GM12873 (cell line): Measurements from ENCODE around the gene TMEM138.

ENCODE experiments used
- CTCF ChIP-seq: IDR thresholded peaks from 2 replicates; pipeline ENCODE4 v1.5.1; 2012; ENCODE audit warnings: low read depth, mild to moderate bottlenecking, moderate library complexity, low read length, control low read depth; ENCODE audit not compliant: insufficient read depth; ENCODE audit errors: missing control alignments

TMEM138 gene

DNA sequence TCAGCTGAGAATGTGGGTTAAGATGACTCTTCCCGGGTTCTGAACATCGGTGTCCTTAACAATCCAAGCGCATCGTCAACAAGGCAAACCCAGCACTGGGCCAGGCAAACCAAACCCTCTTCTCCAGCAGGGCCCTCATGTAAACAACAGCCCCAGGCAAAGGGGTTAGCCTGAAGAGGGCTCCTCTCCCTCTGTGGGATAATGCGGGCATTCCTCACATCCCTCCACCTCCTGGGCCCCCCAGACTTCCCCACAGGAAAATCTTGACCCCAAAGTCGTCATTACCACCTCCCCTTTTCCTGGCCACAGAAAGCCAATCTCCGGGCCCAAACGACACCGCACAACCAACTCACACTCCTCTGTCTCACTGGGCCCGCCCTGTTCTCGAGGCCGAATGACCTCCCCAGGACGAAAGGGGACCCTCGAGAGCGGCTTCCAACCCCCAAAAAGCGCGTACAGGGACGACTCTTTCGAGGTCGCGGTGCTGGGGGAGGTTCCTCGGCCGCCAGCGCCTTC, 29.8 kb upstream of the TMEM138 start:
- TF ChIP-seq CTCF: no peak

- TF ChIP-seq CTCF: no peak
Observed at GRCh38 chr11:61332797-61333549, 29.2 kb upstream of the TMEM138 start, which contains the start of the genes DDB1 and TKFC. TSS of gene DDB1 (minus strand) at chr11:61333105. CDS start at chr11:61332968, 137 bp downstream. TSS of gene TKFC (plus strand) at chr11:61333228. CDS start at chr11:61334729, 1,501 bp downstream.

GRCh38 chr11:61333550-61334433, 28.4 kb upstream of the TMEM138 start:
- no peak for TF ChIP-seq CTCF

GRCh38 chr11:61334434-61335354, 27.5 kb upstream of the TMEM138 start:
- TF ChIP-seq CTCF: no peak

DNA sequence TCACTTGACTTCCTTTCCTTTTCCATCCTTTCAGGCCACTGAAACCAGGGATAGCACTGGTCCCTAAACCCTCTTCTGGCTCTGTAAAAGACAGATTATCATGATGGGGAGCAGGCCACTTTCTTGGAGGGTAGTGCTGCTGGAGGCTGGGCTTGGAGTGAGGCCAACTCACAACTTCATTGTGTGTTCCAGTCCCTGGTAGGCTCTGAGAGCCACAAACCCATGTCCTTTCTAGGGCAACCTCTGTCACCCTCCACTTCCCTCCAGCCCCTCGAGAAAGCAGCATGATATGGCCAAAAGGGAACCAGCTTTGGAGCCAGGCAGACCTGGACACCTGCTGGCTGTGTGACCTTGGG, 26.8 kb upstream of the TMEM138 start:
- TF ChIP-seq CTCF: no peak

DNA sequence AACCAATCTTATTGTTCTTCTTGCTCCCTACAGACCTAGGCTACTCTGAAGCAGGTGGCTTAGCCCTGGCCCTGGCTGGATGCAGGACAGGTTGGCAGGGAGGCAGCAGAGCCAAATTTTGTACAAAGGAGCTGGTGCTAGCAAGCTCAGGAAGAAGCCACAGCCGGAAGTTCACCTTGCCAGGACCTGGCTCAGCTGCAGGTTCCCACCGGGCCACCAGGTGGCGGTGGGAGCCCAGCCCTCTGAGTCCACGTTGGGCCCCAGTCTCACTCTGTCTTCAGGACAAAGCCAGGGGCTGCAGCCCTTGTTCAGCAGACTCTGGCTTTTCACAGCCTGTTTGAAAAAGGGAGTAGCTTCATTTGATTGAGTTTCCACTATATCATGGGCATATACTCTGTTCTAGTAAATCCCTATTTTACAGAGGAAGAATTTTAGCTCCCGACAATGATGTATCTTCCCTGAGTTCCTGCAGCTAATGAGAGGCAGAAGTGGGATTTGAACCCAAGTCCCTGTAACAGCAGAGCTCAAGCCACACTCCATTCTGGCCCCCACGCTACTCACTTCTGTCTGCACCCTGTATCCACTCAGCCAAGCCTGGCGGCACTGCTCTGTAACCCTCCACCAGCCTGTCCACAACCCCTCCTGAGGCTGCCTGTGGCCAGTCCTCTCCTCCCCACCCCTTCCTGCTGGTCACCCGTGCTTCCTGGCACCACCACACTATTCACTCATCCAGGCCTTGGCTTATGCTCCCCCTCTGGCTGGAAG, 25.8 kb upstream of the TMEM138 start:
- TF ChIP-seq CTCF: peak; percentile 99
